Mesenchymal stem cell (in vitro differentiated cells and primary cell): ENCODE measurements around the gene DRC1.

Source experiments
- DNase-seq: peaks from one replicate; pipeline ENCODE4 v3.0.0-alpha.2; 2013
- H2AFZ ChIP-seq: one replicate; pipeline ENCODE4 v1.6.1; 2013; ENCODE audit warnings: low read depth, mild to moderate bottlenecking, control low read depth, inconsistent platforms, low read length, moderate library complexity
- H2AK5ac ChIP-seq: 2 replicates; pipeline ENCODE4 v1.6.1; 2013; ENCODE audit warnings: low read length, moderate library complexity, mild to moderate bottlenecking, inconsistent platforms; ENCODE audit not compliant: severe bottlenecking
- H2BK120ac ChIP-seq: one replicate; pipeline ENCODE4 v1.6.1; 2013; ENCODE audit warnings: low read depth, mild to moderate bottlenecking, inconsistent platforms, low read length, moderate library complexity
- H2BK12ac ChIP-seq, 2 experiments: one replicate each; pipeline ENCODE4 v1.6.1; 2013; ENCODE audit warnings: inconsistent platforms in 2 of 2, low read length in 2 of 2, mild to moderate bottlenecking in 2 of 2, moderate library complexity in 2 of 2, control low read depth in 1 of 2
- H2BK15ac ChIP-seq: one replicate; pipeline ENCODE4 v1.6.1; 2013; ENCODE audit warnings: mild to moderate bottlenecking, low read depth, inconsistent platforms; ENCODE audit not compliant: poor library complexity, severe bottlenecking
- H2BK5ac ChIP-seq: 2 replicates; pipeline ENCODE4 v1.6.1; 2013; ENCODE audit warnings: low read depth, mild to moderate bottlenecking, low read length, control low read depth, inconsistent platforms; ENCODE audit not compliant: poor library complexity, severe bottlenecking
- H3K14ac ChIP-seq, 2 experiments: one replicate each; pipeline ENCODE4 v1.6.1; 2013; ENCODE audit warnings: inconsistent platforms in 2 of 2, low read length in 2 of 2, control low read depth in 1 of 2, mild to moderate bottlenecking in 1 of 2, moderate library complexity in 1 of 2
- H3K18ac ChIP-seq, 2 experiments: one replicate each; pipeline ENCODE4 v1.6.1; 2013; ENCODE audit warnings: inconsistent platforms in 2 of 2, low read length in 2 of 2, control low read depth in 1 of 2, low read depth in 1 of 2, mild to moderate bottlenecking in 1 of 2
- H3K23ac ChIP-seq, 2 experiments: one replicate each; pipeline ENCODE4 v1.6.1; 2013; ENCODE audit warnings: inconsistent platforms in 2 of 2, low read length in 2 of 2, mild to moderate bottlenecking in 2 of 2, moderate library complexity in 2 of 2, control low read depth in 1 of 2
- H3K27ac ChIP-seq: 2 replicates; pipeline ENCODE4 v1.5.1; 2013; ENCODE audit warnings: mild to moderate bottlenecking, moderate library complexity, low read length, control low read depth, inconsistent platforms; ENCODE audit not compliant: poor library complexity, severe bottlenecking
- H3K27me3 ChIP-seq, 2 experiments: 2 replicates each; pipeline versions ENCODE4 v1.6.1 to v1.7.0; 2013; ENCODE audit warnings: low read length in 2 of 2, mild to moderate bottlenecking in 2 of 2, moderate library complexity in 2 of 2, control low read depth in 1 of 2, inconsistent platforms in 1 of 2; ENCODE audit not compliant: control insufficient read depth in 1 of 2, insufficient read depth in 1 of 2
- H3K36me3 ChIP-seq, 2 experiments: 2 replicates each; pipeline versions ENCODE4 v1.6.1 to v1.7.0; 2013; ENCODE audit warnings: low read length in 2 of 2, control low read depth in 1 of 2, inconsistent platforms in 1 of 2, low read depth in 1 of 2, mild to moderate bottlenecking in 1 of 2; ENCODE audit not compliant: insufficient read depth in 2 of 2, control insufficient read depth in 1 of 2
- H3K4ac ChIP-seq, 2 experiments: one replicate each; pipeline ENCODE4 v1.6.1; 2013; ENCODE audit warnings: inconsistent platforms in 2 of 2, low read length in 2 of 2, mild to moderate bottlenecking in 2 of 2, moderate library complexity in 2 of 2, control low read depth in 1 of 2, low read depth in 1 of 2
- H3K4me1 ChIP-seq: 2 replicates; pipeline ENCODE4 v1.6.1; 2013; ENCODE audit warnings: low read depth, low read length, control low read depth; ENCODE audit not compliant: control insufficient read depth, insufficient read depth
- H3K4me2 ChIP-seq: 2 replicates; pipeline ENCODE4 v1.6.1; 2013; ENCODE audit warnings: low read length, mild to moderate bottlenecking, inconsistent platforms; ENCODE audit not compliant: poor library complexity, severe bottlenecking
- H3K4me3 ChIP-seq, 2 experiments: 2 replicates each; pipeline versions ENCODE4 v1.5.1 to v1.7.0; 2013; ENCODE audit warnings: low read length in 2 of 2, mild to moderate bottlenecking in 2 of 2, control low read depth in 1 of 2, low read depth in 1 of 2; ENCODE audit not compliant: insufficient read depth in 1 of 2
- H3K79me1 ChIP-seq: replicated peaks from 2 replicates; pipeline ENCODE4 v1.6.1; 2013; ENCODE audit warnings: mild to moderate bottlenecking, control low read depth, low read length, inconsistent platforms; ENCODE audit not compliant: poor library complexity, severe bottlenecking
- H3K9ac ChIP-seq: 2 replicates; pipeline ENCODE4 v1.7.0; 2013; ENCODE audit warnings: mild to moderate bottlenecking, low read length, moderate library complexity
- H3K9me3 ChIP-seq: 2 replicates; pipeline ENCODE4 v1.7.0; 2013; ENCODE audit warnings: mild to moderate bottlenecking, low read length; ENCODE audit not compliant: control insufficient read depth
- H4K8ac ChIP-seq: one replicate; pipeline ENCODE4 v1.6.1; 2013; ENCODE audit warnings: inconsistent platforms, mild to moderate bottlenecking, low read length, moderate library complexity
- H4K91ac ChIP-seq: one replicate; pipeline ENCODE4 v1.6.1; 2013; ENCODE audit warnings: mild to moderate bottlenecking, low read length, inconsistent platforms
- WGBS: methylation state at CpG from one replicate; pipeline ENCODE4 v1.1.7; 2013; ENCODE audit warnings: mixed read lengths; 5-methylcytosine and 5-hydroxymethylcytosine counted together

The DRC1 gene

DNA sequence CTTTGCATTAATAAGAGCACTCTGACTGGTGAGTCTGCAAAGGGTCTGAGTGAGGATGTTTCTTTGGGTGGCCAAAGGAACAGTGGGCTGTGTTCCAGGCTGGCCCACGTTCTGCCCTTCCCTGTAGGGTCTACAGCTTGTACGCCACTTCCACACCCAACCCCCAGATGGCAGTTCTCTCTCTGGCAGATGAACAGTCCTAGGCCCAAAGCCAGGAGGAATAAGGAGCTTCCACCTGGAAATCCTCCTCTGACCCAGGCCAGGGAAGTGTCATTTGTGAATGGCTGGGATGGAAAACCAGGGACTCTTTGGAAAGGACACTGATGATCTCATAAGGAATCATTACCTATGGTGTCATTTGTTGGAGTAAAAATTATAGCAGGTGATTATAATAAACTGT is 69.6 kb downstream of the DRC1 start:
- no peaks in the 10 kb centered on the region for H3K79me1 ChIP-seq
- no peaks in the 10 kb centered on the region for H3K36me3 ChIP-seq
- no peak overlapping the region for H3K4ac ChIP-seq

DNA sequence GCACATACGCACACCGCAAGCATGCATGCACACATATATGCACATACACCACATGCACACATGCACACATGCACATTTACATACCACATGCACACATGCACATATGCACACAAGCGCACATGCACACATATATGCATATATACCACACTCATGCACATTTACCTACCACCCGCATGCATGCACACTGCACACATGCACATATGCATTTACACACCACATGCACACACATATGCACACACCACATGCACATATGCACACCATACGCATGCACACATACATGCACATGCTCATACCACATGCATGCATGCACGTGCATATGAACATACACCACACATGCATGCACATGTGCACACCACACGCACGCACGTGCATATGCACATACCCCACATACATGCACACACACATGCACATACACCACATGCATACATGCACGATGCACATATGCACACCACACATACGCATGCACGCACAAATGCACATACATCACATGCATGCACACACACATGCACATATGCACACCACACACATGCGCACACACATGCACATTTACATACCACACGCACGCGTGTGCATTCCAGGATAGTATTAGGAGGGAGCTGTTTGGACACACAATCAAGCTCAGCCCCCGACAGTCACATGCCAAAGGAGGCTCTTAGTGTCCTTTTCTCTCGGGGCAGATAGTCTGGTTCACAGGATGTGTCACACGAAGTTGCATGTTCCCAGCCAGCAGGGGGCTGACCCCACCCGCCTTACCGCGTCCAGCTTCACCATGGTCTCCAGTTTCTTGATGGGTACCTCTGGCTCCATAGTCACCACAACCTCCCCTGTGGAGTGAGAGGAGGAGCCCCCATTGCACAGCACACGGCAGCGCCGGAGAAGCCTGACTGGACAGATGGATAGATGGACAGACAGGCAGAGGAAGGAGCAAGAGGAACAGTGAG is 70.3 kb downstream of the DRC1 start:
- no peak overlapping the region for H3K4me3 ChIP-seq
- H2BK15ac ChIP-seq, result no peak overlapping the region
- DNase-seq, result no peak
- 91% methylated on average over 25 of the region's 25 CpGs for WGBS
- H3K9ac ChIP-seq, result no peak overlapping the region
- no peak overlapping the region for H2BK5ac ChIP-seq
- no peak overlapping the region for H2AK5ac ChIP-seq
- H3K14ac ChIP-seq, result peak overlapping the region in 1 of 2 experiments; percentile 63
- no peak overlapping the region for H3K27ac ChIP-seq
- no peak overlapping the region for H2BK12ac ChIP-seq
- H3K18ac ChIP-seq, result no peak overlapping the region
- H3K4ac ChIP-seq, result no peak overlapping the region
- H3K4me2 ChIP-seq, result no peak overlapping the region
- H3K27me3 ChIP-seq, result no peaks in the 10 kb centered on the region
- no peak overlapping the region for H2BK120ac ChIP-seq
- H4K91ac ChIP-seq, result no peak overlapping the region
- peaks cover 10% of the 10 kb centered on the region for H3K9me3 ChIP-seq
- no peak overlapping the region for H2AFZ ChIP-seq
- no peaks in the 10 kb centered on the region for H3K79me1 ChIP-seq
- no peak overlapping the region for H3K23ac ChIP-seq
- H3K4me1 ChIP-seq, result no peaks in the 10 kb centered on the region
- no peak overlapping the region for H4K8ac ChIP-seq
- no peaks in the 10 kb centered on the region for H3K36me3 ChIP-seq

More for the DNA sequence above, 69.6 kb downstream of the DRC1 start:
- no peaks in the 10 kb centered on the region for H3K4me1 ChIP-seq
- H4K8ac ChIP-seq, result no peak overlapping the region
- no peak overlapping the region for H3K18ac ChIP-seq
- no peak overlapping the region for H2BK12ac ChIP-seq
- H3K27ac ChIP-seq, result no peak overlapping the region
- H3K27me3 ChIP-seq, result no peaks in the 10 kb centered on the region
- H3K23ac ChIP-seq, result no peak overlapping the region
- H2BK5ac ChIP-seq, result no peak overlapping the region
- H4K91ac ChIP-seq, result no peak overlapping the region
- no peak overlapping the region for H3K4me2 ChIP-seq
- H2BK120ac ChIP-seq, result no peak overlapping the region
- no peak overlapping the region for H3K14ac ChIP-seq
- 17% methylated on average over 1 of the region's 2 CpGs for WGBS
- H2AK5ac ChIP-seq, result no peak overlapping the region
- H2BK15ac ChIP-seq, result no peak overlapping the region
- no peak overlapping the region for H3K4me3 ChIP-seq
- no peak overlapping the region for H2AFZ ChIP-seq
- H3K9ac ChIP-seq, result no peak overlapping the region
- no peak for DNase-seq
- peaks cover 10% of the 10 kb centered on the region for H3K9me3 ChIP-seq

DNA sequence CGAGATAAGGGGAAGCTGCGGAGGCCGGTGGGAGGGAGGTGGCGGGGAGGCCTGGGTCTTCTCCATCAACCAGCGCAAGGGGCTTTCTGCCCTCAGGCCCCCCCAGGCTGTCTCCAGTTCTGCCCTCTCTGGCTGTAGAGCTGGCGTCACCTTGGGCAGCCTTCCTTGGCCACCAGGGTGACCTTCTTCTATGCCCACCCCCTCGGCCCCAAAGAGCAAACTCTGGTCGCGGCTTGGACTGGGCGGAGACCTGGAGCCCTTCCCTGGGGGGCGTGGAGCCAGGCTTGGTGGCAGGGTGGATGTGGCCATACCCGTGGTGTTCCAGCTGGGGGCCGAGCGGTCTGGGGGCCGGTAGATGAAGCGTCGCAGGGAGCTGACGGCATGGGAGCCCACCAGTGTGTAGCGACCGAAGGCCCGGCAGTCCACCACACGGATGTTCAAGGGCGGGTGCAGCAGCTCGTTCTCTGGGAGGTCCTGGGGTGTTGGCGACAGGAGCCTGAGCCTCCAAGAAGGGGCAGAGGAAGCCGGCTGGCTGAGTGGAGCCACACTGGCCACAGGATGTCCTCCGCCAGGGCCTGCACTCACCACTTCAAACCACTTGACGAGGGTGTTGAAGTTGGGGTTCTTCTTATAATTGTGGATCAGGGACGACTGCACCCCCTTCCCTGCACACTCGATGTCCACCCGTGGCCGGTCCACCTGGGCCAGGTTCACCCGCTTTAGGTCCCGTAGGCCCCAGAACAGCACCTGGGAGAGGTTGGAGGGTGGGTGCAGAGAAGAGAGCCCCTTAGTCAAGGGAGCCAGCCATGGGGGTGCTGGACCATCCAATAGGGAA is 71.3 kb downstream of the DRC1 start:
- H3K79me1 ChIP-seq, result no peaks in the 10 kb centered on the region
- WGBS, result 97% methylated on average over 32 of the region's 34 CpGs
- H3K14ac ChIP-seq, result no peak overlapping the region
- H3K4me3 ChIP-seq, result no peak overlapping the region
- no peak overlapping the region for H2BK120ac ChIP-seq
- no peak overlapping the region for H2AFZ ChIP-seq
- no peaks in the 10 kb centered on the region for H3K27me3 ChIP-seq
- no peak overlapping the region for H4K8ac ChIP-seq
- no peak overlapping the region for H3K18ac ChIP-seq
- no peak overlapping the region for H3K27ac ChIP-seq
- DNase-seq, result no peak
- H3K9ac ChIP-seq, result no peak overlapping the region
- no peak overlapping the region for H2BK12ac ChIP-seq
- H3K9me3 ChIP-seq, result peaks cover 10% of the 10 kb centered on the region
- H2AK5ac ChIP-seq, result no peak overlapping the region
- H3K4me1 ChIP-seq, result no peaks in the 10 kb centered on the region
- no peak overlapping the region for H3K23ac ChIP-seq
- no peak overlapping the region for H3K4me2 ChIP-seq
- no peak overlapping the region for H2BK5ac ChIP-seq
- no peak overlapping the region for H2BK15ac ChIP-seq
- no peak overlapping the region for H3K4ac ChIP-seq
- no peak overlapping the region for H4K91ac ChIP-seq
- no peaks in the 10 kb centered on the region for H3K36me3 ChIP-seq

DNA sequence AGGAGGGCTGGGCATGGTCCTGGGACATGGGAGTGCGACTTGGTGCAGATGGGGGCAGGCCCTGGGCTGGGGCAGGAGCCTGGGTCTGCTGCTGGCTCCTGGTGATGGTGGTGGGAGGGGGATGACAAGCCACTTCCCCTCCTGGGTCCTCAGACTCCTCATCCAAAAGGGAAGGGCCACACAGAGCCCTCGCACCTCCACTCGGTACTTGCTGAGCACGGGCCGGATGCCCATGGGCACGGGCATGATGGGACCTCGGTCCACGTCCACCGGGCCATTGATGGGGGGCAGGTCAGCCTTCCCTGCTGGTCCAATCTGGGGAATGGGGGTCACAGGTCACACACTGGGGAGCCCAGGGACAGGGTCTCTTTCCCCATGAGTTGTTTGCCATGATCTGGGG is 72.1 kb downstream of the DRC1 start:
- no peak overlapping the region for H4K8ac ChIP-seq
- H3K23ac ChIP-seq, result no peak overlapping the region
- no peak overlapping the region for H2BK15ac ChIP-seq
- no peaks in the 10 kb centered on the region for H3K79me1 ChIP-seq
- H3K9me3 ChIP-seq, result peaks cover 10% of the 10 kb centered on the region
- H2AK5ac ChIP-seq, result no peak overlapping the region
- no peak overlapping the region for H4K91ac ChIP-seq
- no peak overlapping the region for H3K4ac ChIP-seq
- WGBS, result 95% methylated on average over 8 of the region's 9 CpGs
- no peak overlapping the region for H3K14ac ChIP-seq
- DNase-seq, result no peak
- H3K27me3 ChIP-seq, result no peaks in the 10 kb centered on the region
- no peak overlapping the region for H3K9ac ChIP-seq
- no peak overlapping the region for H3K18ac ChIP-seq
- H2BK120ac ChIP-seq, result no peak overlapping the region
- no peak overlapping the region for H2BK5ac ChIP-seq
- no peak overlapping the region for H2BK12ac ChIP-seq
- H3K4me3 ChIP-seq, result no peak overlapping the region
- no peaks in the 10 kb centered on the region for H3K36me3 ChIP-seq
- no peak overlapping the region for H3K4me2 ChIP-seq
- H2AFZ ChIP-seq, result no peak overlapping the region
- no peak overlapping the region for H3K27ac ChIP-seq
- no peaks in the 10 kb centered on the region for H3K4me1 ChIP-seq
